PC-9 (cell line): ENCODE measurements around the gene BMPR2. TPM values are rescaled to one million over a fixed set of nuclear protein-coding genes. Genes with fewer than 3 reads are reported as not detected.
"Not testable (repeated sequence)": the region's sequence is repeated elsewhere in the genome, so short reads cannot be mapped to it uniquely, and the experiment has no call there.

Experiments
- BruUV-seq: library from RNA; stranded (reverse); fragments of 400-500 nt; replicated peaks from 2 replicates; lab custom pipeline; 2021; lab: Mats Ljungman, UMichigan
- CTCF ChIA-PET: fragments of 300-600 bp; sonication (Branson Sonifier 250); formaldehyde crosslinking; loops from one replicate; lab custom pipeline; 2022; ENCODE audit warnings: antibody characterized with exemption; lab: Charles Lee
- POLR2A ChIA-PET: fragments of 300-600 bp; sonication (Branson Sonifier 250); formaldehyde crosslinking; loops from one replicate; lab custom pipeline; 2022; ENCODE audit warnings: antibody characterized with exemption; ENCODE audit not compliant: unreplicated experiment; lab: Charles Lee
- DNase-seq, 2 experiments: peaks; one replicate each; pipeline versions ENCODE4 v3.0.0 to v3.0.0-alpha.2; 2015 to 2022; ENCODE audit warnings: mixed read lengths in 1 of 2
- H2AFZ ChIP-seq: fragments of 200-600 bp; sonication (generic); 2 replicates; pipeline ENCODE4 v1.8.1; 2017; ENCODE audit warnings: antibody characterized with exemption
- H3F3A ChIP-seq: fragments of 200-600 bp; sonication (generic); 2 replicates; pipeline ENCODE4 v1.8.1; 2017; ENCODE audit warnings: antibody characterized with exemption, mild to moderate bottlenecking, low read depth; ENCODE audit not compliant: insufficient read depth
- H3K27ac ChIP-seq: fragments of 200-600 bp; sonication (generic); 2 replicates; pipeline ENCODE4 v1.6.1; 2016; ENCODE audit warnings: mixed run types
- H3K27me3 ChIP-seq: fragments of 200-600 bp; sonication (generic); 2 replicates; pipeline ENCODE4 v1.6.1; 2016; ENCODE audit warnings: low read depth, mixed run types; ENCODE audit not compliant: insufficient read depth
- H3K36me3 ChIP-seq: fragments of 200-600 bp; sonication (generic); 2 replicates; pipeline ENCODE4 v1.6.1; 2016; ENCODE audit warnings: low read depth, mixed run types
- H3K4me1 ChIP-seq: fragments of 200-600 bp; sonication (generic); replicated peaks from 2 replicates; pipeline ENCODE4 v1.6.1; 2016; ENCODE audit warnings: mixed run types; ENCODE audit not compliant: insufficient read depth
- H3K4me2 ChIP-seq: fragments of 200-600 bp; sonication (generic); 2 replicates; pipeline ENCODE4 v1.6.1; 2017; ENCODE audit warnings: mixed run types
- H3K4me3 ChIP-seq: fragments of 200-600 bp; sonication (generic); 2 replicates; pipeline ENCODE4 v1.6.1; 2016; ENCODE audit warnings: mixed run types
- H3K79me2 ChIP-seq: fragments of 200-600 bp; sonication (generic); 2 replicates; pipeline ENCODE4 v1.6.1; 2017; ENCODE audit warnings: low read depth, mixed run types
- H3K9me2 ChIP-seq: fragments of 200-600 bp; sonication (generic); 2 replicates; pipeline ENCODE4 v1.8.1; 2017; ENCODE audit warnings: mild to moderate bottlenecking; ENCODE audit not compliant: insufficient read depth
- H3K9me3 ChIP-seq: fragments of 200-600 bp; sonication (generic); 2 replicates; pipeline ENCODE4 v1.8.1; 2016; ENCODE audit warnings: low read depth; ENCODE audit not compliant: insufficient read depth
- H4K20me1 ChIP-seq: fragments of 200-600 bp; sonication (generic); 2 replicates; pipeline ENCODE4 v1.8.1; 2017; ENCODE audit not compliant: insufficient read depth
- EZH2 ChIP-seq: fragments of 200-600 bp; sonication (generic); IDR thresholded peaks from 2 replicates; pipeline ENCODE4 v1.8.0; 2017; ENCODE audit warnings: antibody characterized with exemption, low read depth
- intact Hi-C: fragments of 100-400 bp; cut with micrococcal nuclease; formaldehyde crosslinking; loops from one replicate; pipeline ENCODE4 v1.10.0; 2022; ENCODE audit not compliant: unreplicated experiment
- total RNA-seq: library from RNA; stranded (reverse); gene quantifications from 2 replicates; pipeline ENCODE4 v1.2.3, GENCODE V29; 2021
- TF ChIP-seq, protein P1 (sequence below): fragments of 200-600 bp; sonication (generic); conservative IDR thresholded peaks from 2 replicates; pipeline ENCODE4 v1.6.1; 2017; ENCODE audit warnings: mixed run types, antibody characterized with exemption, mild to moderate bottlenecking, moderate library complexity

The BMPR2 gene
- total RNA-seq, 1 experiment from 2014 or later, result 23.2 TPM

DNA sequence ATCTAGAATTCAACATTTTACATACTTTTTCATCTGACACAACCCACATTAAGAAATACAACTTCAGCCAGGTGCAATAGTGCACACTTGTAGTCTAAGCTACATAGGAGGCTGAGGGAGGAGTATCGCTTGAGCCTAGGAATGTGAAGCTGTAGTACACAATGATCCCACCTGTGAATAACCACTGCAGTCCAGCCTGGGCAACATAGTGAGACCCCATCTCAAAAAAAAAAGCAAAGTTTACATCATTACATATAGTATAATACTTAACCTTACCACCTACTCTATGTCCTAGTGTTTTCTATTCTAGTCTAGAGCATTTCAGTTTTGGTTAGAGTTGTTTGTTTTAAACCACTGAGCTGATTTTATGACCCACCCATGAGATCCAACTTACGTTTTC, 172.1 kb downstream of the BMPR2 start:
- intact Hi-C loops, result no loop called here
- no TSS peak for BruUV-seq

DNA sequence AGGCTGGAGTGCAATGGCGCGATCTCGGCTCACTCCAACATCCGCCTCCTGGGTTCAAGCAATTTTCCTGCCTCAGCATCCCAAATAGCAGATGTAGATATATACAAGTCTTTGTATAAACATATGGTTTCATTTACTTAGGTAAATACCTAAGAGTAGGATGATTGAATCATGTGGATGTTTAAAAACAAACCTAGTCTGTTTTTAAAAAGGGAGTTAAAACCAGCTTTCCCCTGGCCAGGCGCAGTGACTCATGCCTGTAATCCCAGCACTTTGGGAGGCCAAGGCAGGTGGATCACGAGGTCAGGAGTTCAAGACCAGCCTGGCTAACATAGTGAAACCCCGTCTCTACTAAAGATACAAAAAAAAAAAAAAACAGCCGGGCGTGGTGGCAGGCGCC, 174.9 kb downstream of the BMPR2 start:
- BruUV-seq, H2AFZ ChIP-seq, H3K9me2 ChIP-seq, H3K4me3 ChIP-seq, H3K79me2 ChIP-seq, POLR2A ChIA-PET, DNase-seq, H3K36me3 ChIP-seq, H3F3A ChIP-seq, intact Hi-C loops, H3K27me3 ChIP-seq, H4K20me1 ChIP-seq, H3K4me2 ChIP-seq, H3K9me3 ChIP-seq, H3K4me1 ChIP-seq, H3K27ac ChIP-seq, CTCF ChIA-PET: not testable (repeated sequence)

More for the DNA sequence above, 172.1 kb downstream of the BMPR2 start:
- ChIA-PET POLR2A (no interaction called here), CTCF (no interaction called here)
- DNase-seq, result no peak
- Histone ChIP-seq H3K4me3 (no peak overlapping the region), H3K36me3 (no peaks in the 10 kb centered on the region), H3K27me3 (no peaks in the 10 kb centered on the region), H2AFZ (no peak overlapping the region), H3K27ac (no peak overlapping the region), H3K9me2 (no peaks in the 10 kb centered on the region), H3K79me2 (no peaks in the 10 kb centered on the region), H3K4me1 (no peaks in the 10 kb centered on the region), H3K9me3 (no peaks in the 10 kb centered on the region), H3F3A (no peaks in the 10 kb centered on the region), H4K20me1 (no peaks in the 10 kb centered on the region), H3K4me2 (no peak overlapping the region)
- TF ChIP-seq, protein P1, sequence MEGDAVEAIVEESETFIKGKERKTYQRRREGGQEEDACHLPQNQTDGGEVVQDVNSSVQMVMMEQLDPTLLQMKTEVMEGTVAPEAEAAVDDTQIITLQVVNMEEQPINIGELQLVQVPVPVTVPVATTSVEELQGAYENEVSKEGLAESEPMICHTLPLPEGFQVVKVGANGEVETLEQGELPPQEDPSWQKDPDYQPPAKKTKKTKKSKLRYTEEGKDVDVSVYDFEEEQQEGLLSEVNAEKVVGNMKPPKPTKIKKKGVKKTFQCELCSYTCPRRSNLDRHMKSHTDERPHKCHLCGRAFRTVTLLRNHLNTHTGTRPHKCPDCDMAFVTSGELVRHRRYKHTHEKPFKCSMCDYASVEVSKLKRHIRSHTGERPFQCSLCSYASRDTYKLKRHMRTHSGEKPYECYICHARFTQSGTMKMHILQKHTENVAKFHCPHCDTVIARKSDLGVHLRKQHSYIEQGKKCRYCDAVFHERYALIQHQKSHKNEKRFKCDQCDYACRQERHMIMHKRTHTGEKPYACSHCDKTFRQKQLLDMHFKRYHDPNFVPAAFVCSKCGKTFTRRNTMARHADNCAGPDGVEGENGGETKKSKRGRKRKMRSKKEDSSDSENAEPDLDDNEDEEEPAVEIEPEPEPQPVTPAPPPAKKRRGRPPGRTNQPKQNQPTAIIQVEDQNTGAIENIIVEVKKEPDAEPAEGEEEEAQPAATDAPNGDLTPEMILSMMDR, result no peak
- TF ChIP-seq EZH2, result no peak

DNA sequence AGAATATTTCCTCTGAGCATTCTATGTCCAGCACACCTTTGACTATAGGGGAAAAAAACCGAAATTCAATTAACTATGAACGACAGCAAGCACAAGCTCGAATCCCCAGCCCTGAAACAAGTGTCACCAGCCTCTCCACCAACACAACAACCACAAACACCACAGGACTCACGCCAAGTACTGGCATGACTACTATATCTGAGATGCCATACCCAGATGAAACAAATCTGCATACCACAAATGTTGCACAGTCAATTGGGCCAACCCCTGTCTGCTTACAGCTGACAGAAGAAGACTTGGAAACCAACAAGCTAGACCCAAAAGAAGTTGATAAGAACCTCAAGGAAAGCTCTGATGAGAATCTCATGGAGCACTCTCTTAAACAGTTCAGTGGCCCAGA, 179.2 kb downstream of the BMPR2 start:
- H3K9me2 ChIP-seq, result no peaks in the 10 kb centered on the region
- no peaks in the 10 kb centered on the region for H3F3A ChIP-seq
- no peak overlapping the region for H3K4me2 ChIP-seq
- TF ChIP-seq, protein P1, result no peak
- TF ChIP-seq EZH2, result no peak
- no peaks in the 10 kb centered on the region for H3K27me3 ChIP-seq
- no peaks in the 10 kb centered on the region for H3K79me2 ChIP-seq
- H3K4me3 ChIP-seq, result no peak overlapping the region
- H2AFZ ChIP-seq, result no peak overlapping the region
- H4K20me1 ChIP-seq, result no peaks in the 10 kb centered on the region
- BruUV-seq, result no TSS peak
- no peak overlapping the region for H3K27ac ChIP-seq
- ChIA-PET CTCF (no interaction called here), POLR2A (no interaction called here)
- no peak for DNase-seq
- intact Hi-C loops, result no loop called here
- H3K9me3 ChIP-seq, result no peaks in the 10 kb centered on the region
- H3K4me1 ChIP-seq, result no peaks in the 10 kb centered on the region
- H3K36me3 ChIP-seq, result no peaks in the 10 kb centered on the region

DNA sequence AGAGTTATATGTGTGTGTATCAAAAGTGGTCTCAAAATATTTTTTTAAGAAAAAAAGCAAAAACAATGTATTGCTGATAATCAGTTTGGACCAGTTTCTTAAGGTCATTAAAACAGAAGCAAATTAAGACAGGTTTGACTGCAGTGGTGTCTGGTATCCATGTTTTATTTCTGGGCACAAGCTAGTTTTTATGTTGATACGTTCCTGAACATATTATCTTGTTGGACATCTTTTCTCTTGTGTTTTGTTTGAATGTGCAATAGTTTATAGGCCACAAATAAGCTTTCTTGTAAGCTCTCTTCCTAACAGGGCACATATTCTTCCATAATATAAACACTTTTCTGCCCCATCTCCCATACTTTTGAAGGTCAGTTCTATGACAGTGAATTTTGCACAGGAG, 184.1 kb downstream of the BMPR2 start:
- no peaks in the 10 kb centered on the region for H3K79me2 ChIP-seq
- H3K27me3 ChIP-seq, result no peaks in the 10 kb centered on the region
- no peak overlapping the region for H3K4me3 ChIP-seq
- no TSS peak for BruUV-seq
- intact Hi-C loops, result no loop called here
- no peak overlapping the region for H2AFZ ChIP-seq
- TF ChIP-seq, protein P1, result no peak
- no peak for TF ChIP-seq EZH2
- H3K9me2 ChIP-seq, result no peaks in the 10 kb centered on the region
- H3K36me3 ChIP-seq, result no peaks in the 10 kb centered on the region
- ChIA-PET POLR2A (no interaction called here), CTCF (no interaction called here)
- no peaks in the 10 kb centered on the region for H3K9me3 ChIP-seq
- no peak overlapping the region for H3K27ac ChIP-seq
- H3K4me2 ChIP-seq, result no peak overlapping the region
- H3K4me1 ChIP-seq, result no peaks in the 10 kb centered on the region
- DNase-seq, result no peak
- H3F3A ChIP-seq, result no peaks in the 10 kb centered on the region
- H4K20me1 ChIP-seq, result no peaks in the 10 kb centered on the region
